ENCODE measurements around the gene CD200R1L. TPM values are rescaled to one million over a fixed set of nuclear protein-coding genes. Genes with fewer than 3 reads are reported as not detected.

CD200R1L gene
- polyA plus RNA-seq, 1 donor = not detected

GRCh38 chr3:112818289-112818688 is 28.4 kb downstream of the CD200R1L start:
- DNase-seq (ENCODE audit: low read depth) = no peak

DNA sequence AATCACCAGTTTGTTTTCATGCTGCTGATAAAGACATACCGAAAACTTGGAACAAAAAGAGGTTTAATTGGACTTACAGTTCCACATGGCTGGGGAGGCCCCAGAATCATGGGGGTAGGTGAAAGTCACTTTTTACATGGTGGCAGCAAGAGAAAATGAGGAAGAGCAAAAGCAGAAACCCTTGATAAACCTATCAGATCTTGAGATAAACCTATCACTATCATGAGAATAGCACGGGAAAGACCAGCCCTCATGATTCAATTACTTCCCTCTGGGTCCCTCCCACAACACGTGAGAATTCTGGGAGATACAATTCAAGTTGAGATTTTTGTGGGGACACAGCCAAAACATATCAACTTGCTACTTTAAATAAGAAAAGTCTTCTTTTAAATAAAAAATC is 28.9 kb downstream of the CD200R1L start:
- DNase-seq (ENCODE audit: low read depth) = no peak

- no peak for DNase-seq (ENCODE audit: low read depth)
These were observed 29.4 kb downstream of the CD200R1L start for GRCh38 chr3:112817271-112817670.

DNA sequence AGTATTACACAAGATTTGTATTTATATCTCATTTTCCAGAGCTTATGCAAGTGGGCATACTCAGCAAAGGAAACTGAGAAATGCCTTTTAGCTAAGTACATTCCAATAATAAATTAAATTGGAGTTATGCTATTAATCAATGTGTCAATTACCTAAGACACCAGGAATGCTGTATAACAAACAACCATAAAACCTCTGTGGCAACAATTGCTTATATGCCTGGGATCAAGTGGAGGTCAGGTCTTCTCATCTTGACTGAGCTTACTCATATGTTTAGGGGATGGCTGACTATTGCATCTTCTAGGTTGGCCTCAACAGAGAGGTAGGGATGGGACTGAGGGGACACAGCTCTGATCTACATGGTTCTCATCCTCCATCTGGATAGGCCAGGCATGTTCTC is 30.7 kb downstream of the CD200R1L start:
- DNase-seq (ENCODE audit: low read depth) = no peak

DNA sequence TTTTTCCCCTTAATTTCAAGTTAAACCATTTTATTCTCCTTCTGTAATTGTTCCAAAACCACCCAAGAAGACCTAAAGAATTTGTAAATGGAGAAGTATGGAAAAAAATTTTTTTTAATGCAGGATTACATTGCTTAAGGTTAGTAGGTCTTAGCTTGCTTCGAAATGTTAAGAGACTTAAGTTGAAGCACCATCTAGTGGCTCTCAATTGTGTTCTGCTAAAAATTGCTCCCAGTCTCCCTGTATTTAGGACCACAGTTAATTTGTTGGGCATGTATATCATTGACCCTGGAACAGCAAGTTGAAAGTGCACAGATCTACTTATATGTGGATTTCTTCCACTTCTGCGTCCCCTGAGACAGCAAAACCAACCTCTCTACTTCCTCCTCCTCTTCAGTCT is 32.4 kb downstream of the CD200R1L start:
- DNase-seq (ENCODE audit: low read depth) = no peak

DNA sequence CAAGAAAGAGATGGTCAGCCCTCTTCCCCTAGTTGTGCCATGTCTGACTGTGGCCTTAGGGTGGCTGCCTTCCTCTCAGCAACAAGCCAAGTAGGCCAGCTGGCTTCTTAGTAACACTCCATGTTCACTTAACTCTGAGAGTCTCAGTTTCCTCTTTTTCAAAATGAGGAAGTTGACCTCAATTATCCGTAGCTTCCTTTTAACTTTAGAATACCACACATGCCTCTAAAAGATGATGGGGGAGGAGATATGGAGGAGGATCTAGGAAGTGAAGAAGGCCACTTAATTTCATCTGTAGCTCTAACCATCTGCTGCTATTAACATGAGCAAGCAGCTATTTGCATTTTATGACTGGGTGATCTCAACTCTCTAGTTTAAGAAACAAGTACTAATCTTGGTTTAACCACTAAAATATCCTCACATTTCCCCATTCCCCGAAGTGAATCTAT is 32.9 kb downstream of the CD200R1L start:
- DNase-seq (ENCODE audit: low read depth) = no peak

DNA sequence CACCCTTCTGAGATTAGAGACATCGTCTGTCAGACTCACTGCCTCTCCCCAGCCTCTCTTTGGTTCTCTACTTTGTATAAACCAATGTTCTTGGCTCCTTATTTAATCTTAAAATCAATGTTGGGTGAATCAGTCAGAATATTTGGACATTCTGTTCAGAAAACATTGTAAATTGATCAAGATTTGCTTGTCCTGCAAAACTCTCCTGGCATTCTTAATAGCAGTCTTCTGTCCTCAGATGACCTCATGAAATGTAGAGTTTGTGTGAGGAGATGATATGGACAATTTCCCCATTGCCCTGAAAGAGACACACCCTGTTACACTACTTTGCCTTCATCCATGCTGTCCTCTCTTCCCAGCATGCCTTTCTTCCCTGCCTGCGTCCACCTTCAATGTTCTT is 33.6 kb downstream of the CD200R1L start:
- DNase-seq (ENCODE audit: low read depth) = no peak

DNA sequence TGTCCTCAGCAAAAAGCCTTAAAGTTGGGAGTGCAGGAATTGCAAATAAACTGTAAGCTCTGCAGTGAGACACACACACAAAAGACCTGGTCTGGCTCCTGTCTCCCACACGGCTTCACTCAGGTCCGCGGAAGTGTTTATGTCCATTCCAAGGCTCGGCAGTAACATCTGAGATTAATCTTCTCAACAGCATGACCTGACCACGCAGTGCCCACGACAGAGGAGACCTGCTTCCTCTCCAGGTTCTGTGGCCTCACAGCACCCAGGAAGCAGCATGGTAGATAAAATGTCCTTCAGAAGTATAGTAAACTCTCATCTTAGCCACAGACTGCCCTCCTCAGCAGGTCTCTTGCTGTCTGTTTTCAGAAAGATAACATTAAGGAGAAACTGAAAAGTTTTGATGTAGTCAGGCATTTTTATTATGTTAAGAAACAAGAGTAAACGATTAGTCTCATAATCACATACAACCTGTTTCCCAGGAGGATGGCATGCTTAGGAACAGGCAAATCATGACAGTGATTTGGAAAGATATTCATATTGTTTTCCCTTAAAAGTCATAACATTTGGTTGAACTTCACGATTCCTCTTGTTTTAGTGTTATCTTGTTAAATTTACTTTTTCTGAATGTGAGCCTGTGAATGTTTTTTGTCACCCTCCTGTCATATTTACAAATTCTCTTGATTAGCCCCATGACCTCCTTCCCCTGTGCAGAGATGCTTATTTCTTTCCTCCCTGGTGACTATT is 34.6 kb downstream of the CD200R1L start:
- no peak for DNase-seq (ENCODE audit: low read depth)

DNA sequence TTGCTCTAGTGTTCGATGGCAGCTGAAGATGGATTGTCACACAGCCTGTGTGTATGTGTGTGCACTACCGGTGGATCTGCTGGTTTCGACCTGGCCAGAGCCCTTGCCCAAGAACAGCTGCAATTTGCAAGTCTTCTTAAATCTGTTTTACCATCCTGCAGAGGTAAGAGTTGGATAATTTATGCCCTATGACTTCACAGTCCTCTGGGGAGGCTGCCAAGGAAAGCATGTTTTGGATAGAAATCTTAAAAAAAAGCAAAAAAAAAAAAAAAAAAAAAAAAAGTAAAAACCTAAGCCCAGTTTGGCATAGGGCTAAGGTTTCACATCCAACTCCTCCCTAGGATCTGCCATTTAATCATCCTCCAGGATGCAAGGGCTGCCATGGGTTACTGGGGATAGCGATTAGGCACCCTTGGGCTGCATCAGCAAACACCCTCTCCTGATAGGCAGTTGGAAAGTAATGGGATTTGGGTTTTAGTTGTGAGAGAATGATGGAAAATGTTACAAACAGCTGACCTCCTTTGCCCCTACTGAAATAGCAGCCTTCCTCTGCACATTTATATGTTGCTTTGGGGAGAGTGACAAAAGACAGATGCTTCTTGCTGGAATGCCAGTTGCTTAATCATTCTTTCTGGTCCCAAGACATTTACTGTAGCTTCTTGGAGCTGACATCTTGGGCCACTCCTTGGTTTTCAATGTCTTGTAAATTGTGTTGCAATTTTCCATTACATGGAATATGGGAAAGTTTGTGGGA is 35.4 kb downstream of the CD200R1L start:
- DNase-seq (ENCODE audit: low read depth) = peak; percentile 68

- DNase-seq (ENCODE audit: low read depth) = no peak
These were observed 36.1 kb downstream of the CD200R1L start for GRCh38 chr3:112810561-112810960.

DNA sequence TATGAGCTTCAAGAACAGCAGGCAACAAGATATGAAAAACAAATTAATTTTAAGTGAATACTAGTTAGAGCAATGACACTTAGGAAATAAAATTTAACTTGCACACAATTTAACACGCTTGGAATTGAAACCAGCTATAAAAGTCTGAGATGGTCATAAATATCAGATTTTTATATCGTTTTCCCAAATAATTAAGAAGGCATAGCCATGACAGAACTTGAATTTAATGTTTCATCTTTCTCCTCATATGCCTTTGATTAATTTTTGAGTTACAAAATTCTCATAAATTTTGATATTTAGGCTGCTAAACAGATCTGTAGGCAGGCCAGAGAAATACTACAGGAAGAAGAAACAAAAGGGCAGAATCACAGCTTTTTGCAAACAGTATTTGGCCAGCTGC is 38.5 kb downstream of the CD200R1L start:
- DNase-seq (ENCODE audit: low read depth) = no peak

GRCh38 chr3:112807685-112808084 is 39.0 kb downstream of the CD200R1L start:
- DNase-seq (ENCODE audit: low read depth) = no peak

- DNase-seq (ENCODE audit: low read depth) = no peak
These were observed 39.8 kb downstream of the CD200R1L start for GRCh38 chr3:112806903-112807302.

- DNase-seq (ENCODE audit: low read depth) = no peak
These were observed 41.5 kb downstream of the CD200R1L start for GRCh38 chr3:112805126-112805525.

DNA sequence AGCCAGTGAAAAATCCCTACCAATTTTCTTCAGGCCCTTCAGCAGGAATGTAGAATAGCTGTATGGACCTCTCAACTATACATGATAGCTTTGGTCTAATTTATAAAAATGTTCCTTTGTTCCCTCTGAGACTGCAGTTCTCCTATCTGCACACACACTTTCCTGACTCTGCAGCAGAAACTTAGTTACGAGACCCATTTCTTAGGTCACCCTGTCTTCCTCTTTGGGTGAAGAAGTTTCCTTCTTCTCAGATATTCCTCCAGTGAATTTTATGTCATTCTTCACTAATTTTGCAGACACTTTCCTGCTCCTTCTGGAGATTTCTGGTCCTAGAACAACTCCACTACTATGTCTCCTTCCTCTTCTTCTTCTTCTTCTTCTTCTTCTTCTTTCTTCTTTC is 42.6 kb downstream of the CD200R1L start:
- DNase-seq (ENCODE audit: low read depth) = no peak

- no peak for DNase-seq (ENCODE audit: low read depth)
These were observed 43.2 kb downstream of the CD200R1L start for GRCh38 chr3:112803467-112803866.

DNA sequence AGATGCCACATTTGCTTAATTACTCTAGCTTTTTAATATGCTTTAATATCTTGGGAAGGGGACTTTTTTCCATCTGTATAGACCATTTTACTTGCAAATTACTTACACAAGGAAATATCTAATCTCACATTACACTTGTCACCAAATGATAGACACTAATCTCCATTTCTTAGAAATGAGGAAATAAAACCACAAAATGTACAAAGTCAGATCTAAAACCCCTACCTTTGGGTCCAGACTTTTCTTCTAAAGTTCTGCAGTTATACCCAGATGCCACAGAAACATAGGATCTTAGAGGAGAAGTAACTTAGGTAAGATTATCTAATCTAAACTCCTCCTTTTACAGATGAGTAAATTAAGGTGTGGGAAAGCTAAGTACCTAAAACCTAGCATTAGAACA is 44.3 kb downstream of the CD200R1L start:
- no peak for DNase-seq (ENCODE audit: low read depth)

DNA sequence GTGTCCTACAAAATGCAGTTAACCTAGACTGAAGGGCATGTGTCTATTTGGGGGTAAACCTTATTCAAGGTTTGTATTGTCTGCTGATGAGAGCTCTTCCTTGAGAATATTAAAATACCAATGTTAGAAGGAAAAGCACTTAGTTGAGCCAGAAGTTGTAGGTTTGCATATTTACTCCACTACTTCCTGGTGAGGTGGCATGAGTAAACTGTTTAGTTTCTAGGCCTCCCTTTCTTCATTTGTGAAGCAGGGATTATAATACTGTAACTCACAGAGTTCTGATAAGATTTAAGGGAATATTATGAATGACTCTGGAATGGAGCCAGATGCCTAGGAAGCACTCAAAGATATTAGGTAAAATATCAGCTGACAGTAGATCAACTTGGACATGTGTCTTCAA is 46.7 kb downstream of the CD200R1L start:
- DNase-seq (ENCODE audit: low read depth) = no peak

- no peak for DNase-seq (ENCODE audit: low read depth)
These were observed 52.0 kb downstream of the CD200R1L start for GRCh38 chr3:112794622-112795172.

DNA sequence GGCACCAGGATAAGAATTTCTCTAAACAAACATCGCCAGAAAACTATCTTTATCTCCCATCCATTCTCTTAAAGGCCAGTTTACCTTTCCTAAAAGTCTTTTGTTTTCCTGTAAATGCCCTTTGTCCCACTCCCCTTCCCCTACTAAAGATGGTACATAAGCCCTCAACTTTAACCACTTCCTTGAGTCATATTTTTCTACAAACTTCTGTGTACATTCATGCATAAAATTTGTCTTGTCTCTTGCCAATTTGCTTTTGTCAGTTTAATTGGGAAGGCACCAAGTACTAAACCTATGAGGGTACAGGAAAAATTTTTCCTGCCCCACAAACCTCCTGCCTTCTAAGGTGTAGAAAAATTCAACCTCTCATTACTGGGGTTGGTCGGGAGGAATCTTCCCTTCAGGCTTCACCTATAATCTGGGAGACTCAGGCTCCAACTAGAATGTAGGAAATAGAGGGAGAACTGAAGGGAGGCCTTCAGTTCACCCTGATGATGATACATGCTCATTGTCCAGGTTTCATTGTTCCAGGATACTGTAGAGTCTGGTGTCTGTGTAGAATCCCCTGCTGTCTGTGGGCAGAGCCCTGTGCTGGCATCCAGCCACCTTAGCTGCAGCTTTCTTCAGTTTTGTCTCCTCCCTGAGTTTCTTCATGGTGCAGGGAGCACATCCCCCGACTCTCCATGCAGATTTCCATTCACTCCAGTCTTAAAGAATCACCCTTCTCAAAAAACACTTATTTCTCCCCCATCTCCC is 53.2 kb downstream of the CD200R1L start:
- DNase-seq (ENCODE audit: low read depth) = no peak

GRCh38 chr3:112791736-112792135 is 54.9 kb downstream of the CD200R1L start:
- no peak for DNase-seq (ENCODE audit: low read depth)

GRCh38 chr3:112789787-112790186 is 56.9 kb downstream of the CD200R1L start:
- DNase-seq (ENCODE audit: low read depth) = no peak
